SK-N-DZ (cell line): ENCODE measurements around the gene ZNF385C.
A peak's percentile ranks its signal among the peaks of the same experiment; 100 is the strongest.

Experiments used
- DNase-seq: peaks from one replicate; pipeline ENCODE4 v3.0.0-alpha.2; 2015; ENCODE audit warnings: low spot score

ZNF385C gene

DNA sequence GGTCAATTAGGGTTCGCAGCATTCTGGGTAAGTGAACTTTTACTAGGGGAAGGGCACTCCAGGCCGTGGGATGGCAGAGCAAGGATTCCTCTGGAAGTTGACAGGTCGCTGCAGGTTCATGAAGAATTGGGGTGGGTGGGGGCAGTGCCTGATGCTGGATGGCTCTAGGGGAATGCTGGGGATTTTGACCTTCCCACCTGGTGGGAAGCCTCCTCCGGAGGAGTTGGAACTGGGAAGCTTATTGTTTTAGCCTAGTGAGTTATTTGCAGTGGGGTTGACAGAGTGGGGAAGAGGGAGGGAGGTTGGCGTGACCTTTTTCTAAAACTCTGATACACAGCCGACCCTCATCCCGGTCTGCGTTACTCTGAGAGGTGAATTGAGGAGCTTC, 47.3 kb downstream of the ZNF385C start:
- DNase-seq: no peak

DNA sequence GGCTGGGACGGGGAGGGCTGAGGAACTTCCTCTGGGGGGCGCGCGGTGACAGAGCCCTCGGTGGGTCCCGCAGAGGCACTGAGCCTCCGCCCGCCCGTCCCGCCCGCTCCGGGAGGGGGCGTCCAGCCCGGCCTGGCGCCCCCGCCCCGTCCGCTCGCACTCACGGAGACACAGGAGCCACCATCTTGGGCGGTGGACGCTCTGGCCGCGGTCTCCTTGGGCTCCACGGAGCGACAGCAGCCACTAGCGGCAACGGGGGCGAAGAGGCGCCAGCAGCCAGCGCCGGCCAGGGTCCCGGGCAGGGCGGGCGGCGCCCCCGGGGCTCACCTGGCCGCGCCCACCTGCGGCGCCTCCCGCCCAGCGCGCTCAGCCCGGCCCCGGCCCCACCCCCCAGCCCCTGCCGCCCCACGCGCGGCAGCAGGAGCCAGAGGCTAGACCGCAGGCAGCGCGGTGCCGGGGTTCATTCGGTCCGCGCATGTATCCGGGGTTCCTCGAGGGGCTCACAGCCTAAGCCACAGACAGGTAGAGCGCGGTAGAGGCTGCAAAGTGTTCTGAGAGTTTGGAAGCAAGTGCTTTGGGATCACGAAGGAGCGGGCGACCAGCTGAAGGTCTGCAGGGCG, 47.8 kb downstream of the ZNF385C start, which contains the start of gene C17orf113:
TSS of gene C17orf113 (minus strand) at position 209 of the 620 bp plus-strand sequence. CDS start 7,225 bp downstream, outside the sequence.
- DNase-seq: peak; percentile 70

DNA sequence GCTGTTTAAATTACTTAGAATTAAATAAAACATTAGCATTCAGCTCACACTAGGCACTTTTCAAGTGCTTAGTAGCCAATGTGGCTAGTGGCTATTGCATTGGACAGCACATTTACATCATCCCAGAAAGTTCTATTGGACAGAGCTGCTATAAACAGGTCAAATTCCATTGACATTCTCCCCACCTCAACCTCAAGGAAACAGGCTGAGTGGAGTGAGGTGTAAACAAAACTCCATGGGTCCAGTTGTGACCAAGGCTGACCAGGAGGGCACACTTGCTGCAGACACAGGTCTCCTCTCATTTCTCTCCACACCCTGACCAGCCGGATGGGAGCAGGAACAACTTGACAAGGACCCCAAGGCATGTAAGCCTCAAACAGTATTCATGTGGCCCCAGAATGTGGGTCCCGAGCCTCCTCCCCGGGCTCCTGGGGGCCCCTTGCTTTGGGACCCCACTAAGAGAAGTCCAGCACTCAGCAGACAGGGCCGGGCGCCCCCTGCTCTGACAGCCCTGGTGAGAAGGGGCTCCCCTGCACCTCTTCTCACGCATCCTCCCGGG, 48.4 kb downstream of the ZNF385C start:
- no peak for DNase-seq

DNA sequence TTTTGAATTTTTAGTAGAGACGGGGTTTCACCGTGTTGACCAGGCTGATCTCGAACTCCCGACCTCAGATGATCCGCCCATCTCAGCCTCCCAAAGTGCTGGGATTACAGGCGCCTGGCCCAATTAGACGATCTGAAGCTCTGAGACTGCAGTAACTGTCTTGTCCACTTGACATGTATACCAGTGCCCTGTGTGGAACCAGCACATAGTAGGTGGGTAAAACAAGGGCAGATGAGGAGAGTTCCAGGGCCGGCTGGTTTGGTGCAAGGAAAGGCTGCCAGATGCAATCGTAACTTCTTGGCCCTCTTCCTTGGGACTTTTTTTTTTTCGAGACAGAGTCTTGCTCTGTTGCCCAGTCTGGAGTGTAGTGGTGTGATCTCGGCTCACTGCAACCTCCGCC, 50.9 kb downstream of the ZNF385C start:
- no peak for DNase-seq

DNA sequence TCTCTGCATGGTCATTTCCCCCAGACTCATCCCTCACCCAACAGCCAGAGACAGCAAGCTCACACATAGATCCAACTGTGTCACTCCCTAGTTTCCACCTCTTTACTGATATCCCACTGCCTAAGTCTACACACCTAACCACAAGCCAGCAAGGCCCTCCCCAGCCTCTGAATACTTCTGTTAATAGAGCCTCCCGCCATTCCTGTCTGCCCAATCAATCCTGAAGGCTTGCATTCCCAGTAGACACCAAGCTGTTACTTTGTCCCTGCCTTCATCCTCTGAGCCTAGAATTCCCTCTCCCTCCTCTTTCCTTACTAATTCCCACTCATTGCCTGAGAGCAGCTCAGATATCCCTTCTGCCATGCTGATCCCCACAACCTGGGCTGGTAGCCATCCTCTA, 52.6 kb downstream of the ZNF385C start:
- DNase-seq: no peak

DNA sequence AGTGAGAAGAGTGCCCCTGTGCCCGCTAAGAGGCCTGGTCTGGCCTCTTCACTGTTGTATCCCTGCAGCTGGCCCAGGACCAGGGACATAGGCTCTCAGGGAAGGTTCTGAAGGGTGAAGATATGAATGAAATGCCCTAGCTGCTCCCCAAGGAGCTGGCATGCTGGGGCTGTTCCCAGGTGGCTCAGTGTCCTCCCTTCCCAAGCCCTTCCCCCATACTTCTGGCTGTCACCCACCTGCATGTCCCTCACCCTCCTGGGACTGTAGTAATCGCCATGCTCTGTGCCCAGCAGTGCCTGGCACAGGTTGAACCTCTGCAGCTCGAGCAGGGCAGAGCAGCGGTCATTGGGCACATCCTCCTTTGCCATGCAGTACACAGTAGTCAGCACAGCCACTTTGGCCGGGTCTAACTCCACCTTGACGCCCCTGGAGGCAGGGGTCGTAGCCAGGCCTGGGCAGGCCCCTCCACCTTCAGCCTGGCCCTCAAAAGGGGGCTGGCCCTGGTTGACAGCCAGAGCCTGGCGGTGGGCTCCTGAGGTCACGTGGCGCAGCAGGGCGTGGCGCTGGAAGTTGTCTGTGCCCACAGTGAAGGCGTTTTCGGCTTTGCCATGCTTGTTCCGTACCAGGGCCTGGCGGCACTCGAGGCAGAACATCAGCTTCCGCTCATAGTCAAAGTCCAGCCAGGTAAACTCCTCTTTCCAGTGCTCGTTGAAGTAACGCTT, 55.5 kb downstream of the ZNF385C start:
- no peak for DNase-seq

DNA sequence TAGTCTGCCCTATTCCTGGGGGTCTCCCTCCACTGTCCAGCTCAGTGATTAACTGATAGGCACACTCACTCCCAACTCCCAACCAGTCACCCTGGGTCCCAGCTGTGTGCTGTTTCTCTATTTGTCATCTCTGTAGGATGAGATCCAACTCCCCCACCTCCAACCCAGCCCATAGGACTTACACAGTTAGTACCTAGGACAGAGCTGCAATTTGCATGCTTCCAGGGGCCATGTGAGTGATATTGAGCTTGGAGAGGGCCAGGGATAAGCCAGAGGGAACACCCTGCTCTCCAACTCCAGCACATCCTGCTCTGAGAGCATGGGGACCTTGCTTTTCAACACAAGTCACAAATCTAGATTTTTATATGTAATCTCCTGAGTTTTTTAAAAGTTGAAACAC, 56.7 kb downstream of the ZNF385C start:
- no peak for DNase-seq

DNA sequence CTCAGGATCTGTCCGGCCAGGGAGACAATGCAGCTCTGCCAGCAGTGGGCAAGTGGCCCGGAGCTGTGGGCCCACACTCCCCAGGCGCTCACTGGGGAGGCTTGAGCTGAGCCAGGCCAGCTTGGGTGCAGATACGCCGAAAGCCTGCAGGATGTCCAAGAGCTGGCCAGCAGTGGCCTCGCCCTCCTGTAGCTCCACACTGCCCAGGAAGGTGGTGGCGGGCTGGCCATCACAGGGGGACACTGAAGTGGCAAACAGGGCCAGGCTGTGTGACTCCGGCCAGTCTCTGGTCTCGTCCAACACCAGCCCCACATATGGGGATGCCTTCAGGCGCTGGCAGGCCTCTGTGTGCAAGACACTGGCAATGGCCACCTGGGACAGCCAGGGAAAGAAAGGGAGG, 57.5 kb downstream of the ZNF385C start:
- no peak for DNase-seq

DNA sequence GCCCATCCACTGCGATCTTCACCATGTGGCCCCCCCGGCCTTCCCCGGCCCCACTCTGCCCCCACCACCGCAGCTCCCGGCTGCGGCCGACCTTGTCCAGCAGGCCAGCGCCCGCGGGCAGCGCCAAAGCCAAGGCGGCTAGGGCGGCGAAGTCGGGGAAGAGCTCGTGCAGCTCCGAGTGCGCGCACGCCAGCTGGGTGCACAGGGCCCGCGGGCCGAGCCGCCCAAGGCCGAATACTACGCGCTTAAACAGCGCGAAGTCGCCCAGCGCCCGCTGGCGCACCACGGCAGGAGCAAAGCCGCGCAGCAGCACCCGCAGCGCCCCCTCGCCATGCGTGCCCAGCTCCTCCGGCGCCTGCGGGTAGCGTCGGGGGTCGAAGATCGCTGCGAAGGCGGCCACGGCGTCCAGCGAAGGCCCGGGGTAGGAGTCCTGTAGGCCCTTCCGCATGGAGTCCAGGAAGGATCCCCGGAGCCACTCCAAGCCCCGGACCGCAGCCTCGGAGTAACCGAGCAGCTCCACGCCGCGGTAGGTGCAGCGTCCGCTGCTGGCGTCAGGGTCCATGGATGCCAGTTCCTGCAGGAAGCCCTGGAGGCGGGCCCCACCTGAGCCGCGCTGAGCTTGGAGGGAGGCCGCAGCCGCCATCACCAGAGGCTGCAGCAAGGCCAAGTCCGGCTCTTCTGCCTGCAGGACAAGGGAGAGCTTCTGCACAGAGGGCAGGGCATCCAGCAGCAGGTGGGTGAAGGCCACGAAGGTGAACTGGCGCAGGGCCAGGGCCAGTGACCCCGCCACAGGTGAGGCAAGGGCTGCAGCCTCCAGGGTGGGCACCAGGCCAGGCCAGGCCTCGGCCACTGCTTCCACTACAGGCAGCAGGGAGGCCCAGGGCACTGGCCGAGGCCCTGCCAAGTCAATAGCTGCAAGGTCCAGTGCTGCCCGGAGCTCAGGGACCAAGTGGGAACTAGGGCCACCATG, 58.2 kb downstream of the ZNF385C start:
- no peak for DNase-seq

DNA sequence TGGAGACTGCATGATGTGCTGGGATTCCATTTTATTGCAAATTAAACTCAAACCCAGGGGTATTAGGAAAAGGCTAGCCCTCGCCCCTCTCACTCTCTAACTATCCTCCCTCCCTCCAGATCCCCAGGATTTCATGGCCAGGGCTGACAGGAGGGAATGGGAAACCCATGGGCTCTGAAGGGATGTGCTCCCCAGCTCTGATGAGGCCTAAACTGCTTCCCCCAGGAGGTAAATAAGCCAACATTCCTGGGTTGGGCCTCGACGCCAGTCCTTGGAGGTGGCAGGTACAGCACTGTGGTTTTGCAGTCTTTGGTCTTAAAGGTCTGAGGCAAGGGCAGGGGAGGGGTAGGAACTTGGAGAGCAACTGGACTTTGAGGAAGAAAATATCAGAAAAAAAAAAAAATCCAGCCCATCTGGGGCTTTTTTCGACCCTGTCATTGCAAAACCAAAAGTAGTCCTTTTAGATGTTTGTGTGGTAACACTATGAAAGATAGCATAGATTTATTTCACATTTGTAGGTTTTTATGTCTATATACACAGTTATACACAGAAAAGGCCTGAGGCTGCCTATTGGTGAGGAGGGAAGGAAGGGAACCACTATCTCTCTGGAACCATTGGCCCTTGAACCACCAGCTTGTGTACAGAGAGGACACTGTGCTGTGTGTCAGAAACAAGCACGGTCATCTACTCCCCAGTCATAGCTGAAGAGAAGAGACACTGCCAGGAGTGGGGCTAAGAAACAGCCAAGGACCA, 59.9 kb downstream of the ZNF385C start:
- DNase-seq: no peak

DNA sequence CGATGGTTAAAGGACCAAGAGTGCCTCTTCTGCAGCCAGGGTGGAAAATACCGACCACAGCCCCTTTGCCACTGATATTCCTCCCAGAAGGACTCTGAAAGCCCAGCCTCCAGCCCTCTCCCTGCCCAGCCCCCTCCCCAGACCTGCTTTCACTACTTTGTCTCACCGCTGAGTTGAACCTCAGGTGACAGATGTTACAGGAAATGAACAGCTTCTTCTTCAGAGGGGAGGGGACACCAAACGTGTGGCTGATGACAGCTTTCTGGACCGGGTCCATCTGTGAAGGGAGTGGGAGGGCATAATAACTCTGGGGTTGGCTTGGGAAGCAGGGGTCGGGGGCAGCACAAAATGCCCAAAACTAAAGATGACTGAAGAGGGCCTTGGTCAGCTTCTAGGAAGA, 64.2 kb downstream of the ZNF385C start:
- no peak for DNase-seq

DNA sequence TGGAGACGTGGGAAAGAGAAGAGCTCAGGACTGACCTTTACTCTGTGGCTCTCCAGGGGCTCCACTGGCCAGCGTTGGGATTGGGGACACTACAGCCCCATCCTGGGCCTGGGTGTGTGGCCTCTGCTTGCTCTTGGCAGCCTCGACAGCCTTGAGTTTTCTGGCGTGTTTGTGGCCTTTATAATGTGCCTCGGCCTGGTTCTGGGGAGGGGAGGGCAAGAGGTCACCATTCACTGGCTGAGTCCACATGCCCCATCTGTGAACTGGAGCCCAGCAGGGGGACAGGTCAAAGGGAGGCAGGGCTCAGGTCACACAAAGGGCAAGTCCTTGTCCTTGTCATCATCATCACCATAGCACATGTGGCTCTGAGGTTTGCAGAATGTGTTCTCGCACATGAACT, 66.7 kb downstream of the ZNF385C start:
- DNase-seq: no peak

DNA sequence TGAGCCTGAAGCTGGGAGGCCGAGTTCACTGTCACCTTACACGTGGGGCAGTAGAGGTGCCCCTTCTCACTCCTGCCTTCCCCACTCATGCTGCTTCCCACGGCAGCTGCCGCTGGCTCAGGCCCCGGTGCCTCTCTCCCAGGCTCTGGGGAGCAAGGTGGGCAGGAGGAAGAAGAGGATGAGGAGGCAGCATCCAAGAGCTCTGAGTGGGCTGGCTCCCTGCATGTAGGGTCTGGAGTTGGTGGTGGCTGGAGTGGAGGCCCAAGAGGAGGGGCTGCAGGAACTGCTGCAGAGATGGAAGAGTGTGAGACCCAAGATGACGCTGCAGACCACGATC, 69.5 kb downstream of the ZNF385C start:
- DNase-seq: no peak

DNA sequence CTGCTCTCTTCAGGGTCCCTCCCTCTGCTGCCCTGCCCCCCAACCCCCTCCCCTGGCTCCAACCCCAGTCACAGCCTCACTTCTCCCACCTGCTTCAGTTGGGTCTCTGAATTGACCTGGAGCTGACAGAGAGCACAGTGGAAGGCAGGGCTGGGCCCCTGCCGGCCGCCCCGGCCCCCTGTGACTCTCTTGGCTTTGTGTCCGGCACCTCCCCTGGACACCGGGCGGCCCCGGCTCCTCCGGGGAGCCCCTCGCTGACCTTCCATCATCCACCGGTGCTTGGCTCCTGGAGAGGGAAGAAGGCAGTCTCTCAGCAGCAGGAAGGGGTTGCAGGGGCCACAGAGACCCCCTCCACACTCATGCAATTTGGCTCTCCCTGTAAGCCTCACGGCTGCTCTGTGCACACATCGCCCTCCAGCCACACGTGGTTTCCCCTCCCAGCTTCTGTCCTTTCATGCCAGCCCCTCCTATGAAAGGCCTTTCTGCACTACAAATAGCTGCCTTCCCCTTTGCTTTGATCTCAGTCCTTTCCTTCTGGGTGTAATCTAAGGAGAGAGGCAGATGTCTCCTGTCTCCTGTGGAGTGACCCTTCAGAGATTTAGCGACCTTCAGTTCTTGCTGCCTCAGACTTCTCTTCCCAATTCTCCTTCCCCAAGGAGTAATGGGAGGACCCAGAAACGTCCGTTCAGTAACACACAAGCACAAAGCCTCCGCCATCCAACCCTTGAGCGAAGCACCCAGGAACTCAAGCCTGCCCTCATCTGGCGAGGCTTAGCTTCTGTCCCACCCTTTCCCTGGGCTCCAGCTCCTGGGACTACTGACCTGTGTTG, 70.1 kb downstream of the ZNF385C start:
- DNase-seq: peak; percentile 86

DNA sequence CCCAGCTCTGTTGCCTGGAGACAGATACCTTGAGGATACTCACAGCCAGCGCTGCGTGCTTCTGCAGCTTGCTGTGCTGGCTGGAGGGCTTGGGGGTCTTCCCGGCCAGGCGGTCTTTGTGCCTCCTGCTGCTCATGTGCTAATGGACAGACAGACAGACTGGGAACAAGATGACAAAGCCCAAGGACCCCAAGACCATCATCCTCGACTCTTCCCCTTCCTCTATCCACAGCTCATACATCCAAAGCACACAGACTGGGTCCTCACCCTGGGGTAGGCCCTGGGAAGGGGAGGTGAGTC, 70.7 kb downstream of the ZNF385C start:
- DNase-seq: no peak

DNA sequence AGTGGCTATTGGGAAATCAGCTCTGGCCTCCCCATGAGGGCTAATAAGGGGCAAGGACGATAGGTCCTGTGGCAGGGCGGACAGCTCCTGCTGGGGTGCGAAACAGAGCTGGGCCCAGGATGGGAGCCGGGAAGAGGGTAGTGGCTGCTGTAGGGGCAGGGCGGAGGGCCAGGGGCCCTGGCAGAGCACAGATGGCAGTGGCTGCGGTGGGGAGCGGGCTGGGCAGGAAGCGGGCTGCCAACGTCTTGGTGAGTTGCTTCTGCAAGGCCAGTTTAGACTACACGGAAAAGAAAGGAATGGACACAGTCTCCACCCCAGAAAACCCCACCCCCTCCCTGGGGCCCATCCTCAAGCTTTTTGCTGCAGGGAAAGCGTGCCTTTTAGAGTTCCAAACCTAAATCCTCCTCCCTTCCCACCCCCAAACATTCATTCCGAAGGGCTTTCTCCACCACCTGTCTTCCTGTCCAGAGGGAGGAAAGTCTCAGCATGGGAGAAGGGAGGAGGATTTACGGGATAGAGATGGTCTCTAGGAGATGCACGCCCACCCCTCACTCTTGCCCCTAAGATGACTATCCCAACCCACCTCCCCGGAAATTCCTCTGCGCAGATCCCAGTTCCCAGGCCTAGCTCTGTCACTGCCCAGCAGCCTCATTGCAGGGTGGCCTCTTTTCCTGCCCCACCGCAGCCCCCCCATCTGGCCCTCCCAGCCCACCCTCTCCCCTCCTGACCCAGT, 71.2 kb downstream of the ZNF385C start:
- no peak for DNase-seq

DNA sequence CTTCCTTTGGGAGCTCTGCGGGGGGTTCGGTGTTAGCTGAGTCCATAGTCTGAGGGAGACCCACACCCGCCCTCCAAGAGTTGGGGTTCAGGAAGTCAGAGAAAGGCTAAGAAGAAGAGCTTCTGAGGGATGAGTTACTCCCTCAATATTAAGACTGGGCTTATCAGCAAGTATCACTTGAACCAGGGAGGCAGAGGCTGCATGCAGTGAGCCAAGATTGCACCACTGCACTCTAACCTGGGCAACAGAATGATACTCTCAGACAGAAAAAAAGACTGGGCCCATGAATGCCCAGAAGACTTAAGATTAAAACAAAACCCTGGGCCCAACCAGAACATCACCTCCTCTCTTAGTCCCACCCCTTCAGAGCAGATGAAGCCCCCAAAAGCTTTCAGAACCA, 72.3 kb downstream of the ZNF385C start:
- DNase-seq: no peak

DNA sequence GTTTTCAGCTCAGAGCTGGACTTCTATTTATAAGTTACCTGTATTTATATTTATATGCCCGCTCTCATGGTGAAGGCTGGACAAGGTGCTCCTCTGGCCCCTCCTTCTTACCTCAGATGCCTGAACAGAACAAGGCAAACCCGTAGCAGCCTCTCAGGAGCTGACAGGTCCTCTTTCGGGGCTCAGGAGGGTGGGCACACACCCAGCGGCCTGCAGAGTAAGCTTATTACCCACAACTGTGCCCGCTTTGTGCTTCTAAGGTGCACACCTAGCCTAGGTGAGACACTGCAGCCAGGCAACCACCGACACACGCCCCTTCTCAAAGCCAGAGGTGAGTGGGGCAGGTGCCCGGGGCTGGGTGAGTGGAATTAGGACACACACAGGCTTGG, 73.1 kb downstream of the ZNF385C start:
- DNase-seq: no peak

DNA sequence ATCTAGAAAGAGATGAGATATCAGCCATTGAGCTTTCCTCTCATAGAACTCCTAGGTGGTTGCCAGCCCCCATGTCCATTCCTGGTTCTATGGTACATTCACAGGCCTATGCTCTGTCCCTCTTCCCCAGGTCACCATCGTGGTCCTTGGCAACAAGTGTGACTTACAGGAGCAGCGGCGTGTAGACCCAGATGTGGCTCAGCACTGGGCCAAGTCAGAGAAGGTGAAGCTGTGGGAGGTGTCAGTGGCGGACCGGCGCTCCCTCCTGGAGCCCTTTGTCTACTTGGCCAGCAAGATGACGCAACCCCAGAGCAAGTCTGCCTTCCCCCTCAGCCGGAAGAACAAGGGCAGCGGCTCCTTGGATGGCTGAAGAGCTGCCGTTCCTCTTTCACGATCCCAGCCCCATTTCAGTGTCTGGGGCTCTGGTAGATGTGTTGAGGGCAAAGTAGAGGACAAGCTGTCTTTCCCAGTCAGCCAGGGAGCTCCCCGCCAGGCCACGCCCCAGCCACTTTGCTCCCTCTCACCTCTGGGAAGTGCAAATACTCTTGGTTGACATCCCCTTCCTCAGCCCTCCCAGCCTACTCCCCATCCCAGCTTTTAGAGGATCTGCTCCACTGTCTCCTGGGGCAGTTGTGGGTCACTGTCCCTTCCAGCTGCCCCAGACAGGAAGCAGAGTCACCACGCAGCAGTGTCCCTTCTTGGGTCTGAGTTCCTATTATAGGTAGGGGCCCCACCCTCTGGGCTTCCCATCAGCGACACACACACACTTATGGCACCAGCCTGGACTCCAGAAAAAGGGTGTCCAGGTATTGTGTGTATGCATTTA, 74.5 kb downstream of the ZNF385C start:
- DNase-seq: no peak
